GM06990 (cell line): ENCODE measurements around the gene PLA2G2F.

Experiments used
- DNase-seq: peaks from one replicate; pipeline ENCODE4 v3.0.0-alpha.2; 2011; ENCODE audit not compliant: insufficient read length; ENCODE audit errors: extremely low read depth
- H3K27me3 ChIP-seq: replicated peaks from 2 replicates; pipeline ENCODE4 v1.6.0; 2011; ENCODE audit warnings: low read length; ENCODE audit not compliant: control insufficient read depth, insufficient read depth
- H3K36me3 ChIP-seq: 2 replicates; pipeline ENCODE4 v1.5.1; 2011; ENCODE audit warnings: low read length; ENCODE audit not compliant: control insufficient read depth, insufficient read depth
- H3K4me3 ChIP-seq: replicated peaks from 2 replicates; pipeline ENCODE4 v1.5.1; 2011; ENCODE audit warnings: low read depth, mild to moderate bottlenecking, control low read depth, low read length
- TF ChIP-seq, protein P1 (sequence below): IDR thresholded peaks from 2 replicates; pipeline ENCODE4 v1.5.1; 2011; ENCODE audit warnings: low read length, control low read depth, mild to moderate bottlenecking, inconsistent platforms; ENCODE audit not compliant: insufficient read depth, poor library complexity, severe bottlenecking

PLA2G2F gene

DNA sequence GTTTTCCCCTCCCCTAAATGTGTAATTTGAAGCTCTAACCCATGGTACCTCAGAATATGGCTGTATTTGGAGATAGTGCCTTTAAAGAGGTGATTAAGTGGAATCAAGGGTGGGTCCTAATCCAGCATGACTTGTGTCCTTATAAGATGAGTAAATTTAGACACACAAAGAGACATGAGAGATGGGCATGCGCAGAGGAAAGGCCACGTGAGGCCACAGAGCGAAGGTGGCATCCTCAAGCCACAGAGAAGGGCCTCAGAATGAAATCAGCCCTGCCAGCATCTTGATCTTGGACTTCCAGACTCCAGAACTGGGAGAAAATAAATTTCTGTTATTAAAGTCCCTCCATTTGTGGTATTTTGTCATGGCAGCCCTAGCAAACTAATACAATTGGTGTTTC is 2.9 kb upstream of the PLA2G2F start:
- H3K36me3 ChIP-seq = no peaks in the 10 kb centered on the region
- H3K4me3 ChIP-seq = no peak overlapping the region
- TF ChIP-seq, protein P1, sequence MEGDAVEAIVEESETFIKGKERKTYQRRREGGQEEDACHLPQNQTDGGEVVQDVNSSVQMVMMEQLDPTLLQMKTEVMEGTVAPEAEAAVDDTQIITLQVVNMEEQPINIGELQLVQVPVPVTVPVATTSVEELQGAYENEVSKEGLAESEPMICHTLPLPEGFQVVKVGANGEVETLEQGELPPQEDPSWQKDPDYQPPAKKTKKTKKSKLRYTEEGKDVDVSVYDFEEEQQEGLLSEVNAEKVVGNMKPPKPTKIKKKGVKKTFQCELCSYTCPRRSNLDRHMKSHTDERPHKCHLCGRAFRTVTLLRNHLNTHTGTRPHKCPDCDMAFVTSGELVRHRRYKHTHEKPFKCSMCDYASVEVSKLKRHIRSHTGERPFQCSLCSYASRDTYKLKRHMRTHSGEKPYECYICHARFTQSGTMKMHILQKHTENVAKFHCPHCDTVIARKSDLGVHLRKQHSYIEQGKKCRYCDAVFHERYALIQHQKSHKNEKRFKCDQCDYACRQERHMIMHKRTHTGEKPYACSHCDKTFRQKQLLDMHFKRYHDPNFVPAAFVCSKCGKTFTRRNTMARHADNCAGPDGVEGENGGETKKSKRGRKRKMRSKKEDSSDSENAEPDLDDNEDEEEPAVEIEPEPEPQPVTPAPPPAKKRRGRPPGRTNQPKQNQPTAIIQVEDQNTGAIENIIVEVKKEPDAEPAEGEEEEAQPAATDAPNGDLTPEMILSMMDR = no peak

DNA sequence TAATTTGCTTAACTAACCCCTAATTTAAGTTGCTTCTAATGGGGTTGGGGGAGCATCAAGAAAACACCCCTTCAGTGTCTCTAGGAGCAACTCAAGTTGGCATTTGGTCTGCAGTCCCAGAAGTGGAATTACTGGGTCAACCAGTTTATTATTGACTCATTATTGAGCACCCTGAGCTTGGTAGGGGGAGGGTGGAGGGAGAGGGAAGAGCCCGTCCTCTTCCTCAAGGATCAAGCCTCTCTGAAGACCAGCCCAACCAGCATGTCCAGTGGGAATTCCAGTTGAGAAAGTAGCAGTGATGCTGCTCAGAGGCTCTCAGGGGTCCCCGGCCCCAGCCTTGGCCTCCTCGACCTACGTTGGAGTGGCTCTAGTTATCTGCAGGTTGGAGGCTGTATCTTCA is 2.1 kb upstream of the PLA2G2F start:
- no peaks in the 10 kb centered on the region; the same call in 1 of the 2 replicates for H3K27me3 ChIP-seq
- no peaks in the 10 kb centered on the region for H3K36me3 ChIP-seq
- DNase-seq = no peak
- TF ChIP-seq, protein P1 = no peak
- no peak overlapping the region for H3K4me3 ChIP-seq

More for the DNA sequence above, 2.9 kb upstream of the PLA2G2F start:
- no peaks in the 10 kb centered on the region for H3K27me3 ChIP-seq
- no peak for DNase-seq

GRCh38 chr1:20137604-20138003 is 1.5 kb upstream of the PLA2G2F start:
- DNase-seq = no peak
- Histone ChIP-seq H3K36me3 (no peaks in the 10 kb centered on the region), H3K4me3 (no peak overlapping the region), H3K27me3 (no peaks in the 10 kb centered on the region; the same call in 1 of the 2 replicates)
- TF ChIP-seq, protein P1 = no peak

DNA sequence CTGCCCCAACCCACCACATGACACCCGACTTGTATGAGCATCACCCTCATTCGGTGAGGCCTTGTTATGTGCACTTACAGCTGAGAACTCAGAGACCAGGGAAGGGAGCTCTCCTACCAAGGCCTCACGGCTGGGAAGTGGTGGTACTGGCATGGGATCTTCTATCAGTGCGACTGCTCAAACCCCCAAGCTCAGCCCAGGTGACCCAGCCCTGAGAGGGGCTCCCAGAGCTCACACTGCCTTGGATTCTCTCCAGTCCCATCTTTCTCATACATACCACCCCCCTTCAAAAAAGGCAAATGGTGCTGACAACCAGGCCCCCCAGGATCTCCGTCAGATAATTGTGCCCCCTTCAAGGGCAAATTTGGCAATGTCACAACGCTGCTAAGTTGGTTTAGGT is 777 bp upstream of the PLA2G2F start:
- TF ChIP-seq, protein P1 = no peak
- H3K36me3 ChIP-seq = no peaks in the 10 kb centered on the region
- DNase-seq = no peak
- no peaks in the 10 kb centered on the region; the same call in 1 of the 2 replicates for H3K27me3 ChIP-seq
- no peak overlapping the region for H3K4me3 ChIP-seq

DNA sequence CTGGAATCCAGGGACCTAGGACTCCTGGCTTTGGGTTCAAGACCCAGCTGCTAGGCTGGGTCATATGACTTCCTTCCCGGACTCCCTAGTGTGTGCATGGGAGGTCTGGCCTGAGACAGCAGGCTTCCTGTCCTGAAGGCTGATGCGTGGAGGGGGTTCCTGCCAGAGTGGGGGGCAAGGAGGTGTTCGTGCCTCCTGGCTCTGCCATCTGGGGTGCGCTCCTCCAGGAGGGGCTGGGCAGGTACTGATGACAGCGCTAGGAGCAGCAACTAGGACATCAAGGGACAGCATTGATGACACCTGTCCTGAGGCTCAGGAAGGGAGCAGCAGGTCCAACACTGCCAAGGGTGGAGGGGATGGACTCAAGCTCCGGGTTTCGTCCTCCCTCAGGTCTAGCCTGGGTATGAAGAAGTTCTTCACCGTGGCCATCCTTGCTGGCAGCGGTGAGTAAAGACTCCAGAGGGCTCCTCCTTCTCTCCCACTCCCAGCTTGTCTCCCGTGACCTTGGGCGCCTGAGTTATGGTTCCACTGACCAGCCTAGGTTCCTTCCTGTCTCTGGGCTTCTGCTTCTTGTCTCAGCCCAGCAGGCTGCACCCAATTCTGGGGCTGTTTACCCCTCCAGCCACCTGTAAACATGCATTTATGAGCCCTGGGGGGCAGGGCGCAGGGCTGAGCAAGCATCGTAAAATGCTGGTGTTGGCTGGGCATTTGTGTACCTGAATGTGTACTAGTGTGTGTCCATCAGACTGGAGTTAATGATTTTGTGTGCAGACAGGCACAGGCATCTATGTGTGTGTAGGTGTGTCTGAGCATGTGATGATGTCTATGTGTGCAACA is 871 bp downstream of the PLA2G2F start:
- Histone ChIP-seq H3K36me3 (no peaks in the 10 kb centered on the region), H3K4me3 (no peak overlapping the region), H3K27me3 (no peaks in the 10 kb centered on the region; the same call in 1 of the 2 replicates)
- TF ChIP-seq, protein P1 = no peak
- no peak for DNase-seq
